IPS-NIHi11 (cell line): ENCODE results near the gene SIRPB1.
"Not testable (repeated sequence)": the region's sequence is repeated elsewhere in the genome, so short reads cannot be mapped to it uniquely, and the experiment has no call there.

Experiments
- DNase-seq: peaks from one replicate; pipeline ENCODE4 v3.0.0; 2012; ENCODE audit warnings: mixed read lengths, low spot score

The SIRPB1 gene

DNA sequence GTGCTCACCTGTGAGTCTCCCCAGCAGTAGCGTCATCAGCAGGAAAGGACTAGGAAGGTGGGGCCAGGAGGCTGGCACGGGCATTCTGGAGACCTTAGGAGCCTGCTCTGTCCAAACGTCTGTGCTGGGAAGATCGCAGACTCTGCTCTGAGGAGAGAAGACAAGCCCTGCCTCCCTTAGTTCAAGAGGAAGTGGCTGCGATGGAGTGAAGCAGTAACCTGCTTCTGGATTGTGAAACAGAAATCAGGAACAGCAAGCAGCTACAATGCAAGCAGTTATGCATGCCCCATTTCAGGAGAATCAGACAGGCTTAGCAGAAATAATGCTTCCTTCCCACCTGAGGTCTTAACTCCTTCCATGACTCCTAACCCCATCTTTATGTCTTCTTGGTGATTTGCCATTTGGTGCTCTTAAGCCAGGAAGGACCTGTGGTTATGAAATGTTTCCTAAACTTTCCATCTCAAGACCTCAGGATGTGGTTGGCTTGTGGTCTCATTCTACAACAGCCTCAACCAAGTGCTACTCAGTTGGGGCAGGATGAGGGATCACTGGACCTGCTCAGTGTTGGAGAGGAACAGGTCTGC is at the start of gene SIRPB1:
SIRPB1 (minus strand) TSS at position 149 of the 584 bp plus-strand sequence; CDS start at position 84, 65 bp downstream.
- no peak for DNase-seq

DNA sequence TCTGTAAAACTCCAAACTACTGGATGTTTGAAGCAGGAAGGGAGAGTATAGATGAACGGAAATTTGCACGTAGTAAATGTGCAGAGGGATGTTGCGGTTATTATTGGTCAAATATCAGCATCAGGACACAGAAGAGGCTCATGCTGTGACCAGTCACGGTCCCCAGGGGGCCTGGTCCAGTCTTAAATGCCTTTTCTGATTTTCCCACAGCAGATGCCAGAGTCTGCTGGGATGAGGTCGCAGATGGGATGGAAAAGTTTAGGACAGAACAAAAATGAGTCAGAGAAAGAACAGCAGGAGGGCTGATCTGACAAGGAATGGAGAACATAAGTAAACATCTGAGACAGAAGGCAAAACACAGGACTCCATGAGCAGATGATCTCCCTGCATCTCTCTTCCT is 49.5 kb upstream of the SIRPB1 start:
- DNase-seq: no peak

DNA sequence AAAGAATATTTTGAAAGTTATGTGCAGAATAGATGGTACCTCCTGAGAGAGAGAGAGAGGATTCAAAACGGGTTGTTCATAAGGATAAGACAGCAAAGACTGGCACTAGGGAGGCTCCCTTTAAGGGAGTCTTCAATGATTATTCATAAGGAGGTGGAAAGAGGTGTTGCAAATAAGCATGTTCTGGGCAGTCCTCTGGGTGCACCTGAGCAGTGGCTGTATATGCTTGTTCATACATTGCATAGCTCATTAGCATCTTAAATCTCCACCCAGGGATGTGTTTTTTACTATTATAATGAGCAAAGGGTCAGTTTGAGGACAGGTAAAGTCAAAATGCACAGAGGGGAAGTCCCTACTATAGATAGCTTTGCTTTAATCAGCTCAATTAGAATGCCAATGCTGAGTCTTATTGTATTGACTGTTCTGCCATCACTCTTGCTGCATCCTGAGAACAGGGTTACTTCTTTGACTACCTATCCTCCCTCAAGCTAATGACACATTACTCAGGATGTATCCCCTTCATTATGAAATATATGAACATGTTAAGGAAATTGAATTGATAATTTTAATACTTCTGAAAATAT is 47.8 kb upstream of the SIRPB1 start:
- no peak for DNase-seq

DNA sequence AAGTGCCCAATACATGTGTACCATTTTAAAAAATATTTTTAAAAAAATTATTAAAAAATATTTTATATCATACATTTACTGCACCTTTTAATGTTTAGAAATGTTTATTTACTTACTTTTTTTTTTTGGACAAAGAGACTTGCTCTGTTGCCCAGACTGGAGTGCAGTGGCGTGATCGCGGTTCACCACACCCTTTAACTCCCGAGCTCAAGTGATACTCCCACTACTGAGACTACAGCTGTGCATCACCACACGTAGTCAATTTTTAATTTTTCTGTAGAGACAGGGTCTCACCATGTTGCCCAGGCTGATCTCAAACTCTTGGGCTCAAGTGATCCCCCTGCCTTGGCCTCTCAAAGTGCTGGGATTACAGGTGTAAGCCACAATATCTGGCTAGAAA is 47.0 kb upstream of the SIRPB1 start:
- DNase-seq: no peak

DNA sequence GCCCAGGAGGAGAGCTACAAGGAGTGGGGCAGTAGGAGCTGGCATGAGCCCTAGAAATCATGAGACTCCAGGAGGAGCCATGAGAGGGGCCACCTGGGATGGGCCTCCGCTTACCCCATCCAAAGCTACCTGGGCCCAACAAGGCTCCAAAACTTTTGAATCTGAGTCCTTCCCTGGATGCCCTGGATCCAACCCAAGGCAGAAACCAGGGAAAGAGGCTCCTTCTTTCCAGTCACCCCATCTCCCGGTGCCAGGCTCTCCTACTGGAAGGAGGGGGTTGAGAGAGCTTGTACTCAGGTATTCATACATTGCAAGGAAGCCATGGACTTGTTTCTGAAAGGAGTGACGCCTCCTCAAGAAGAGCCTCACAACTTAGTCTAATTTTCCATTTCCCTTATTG is 45.5 kb upstream of the SIRPB1 start:
- DNase-seq: no peak

DNA sequence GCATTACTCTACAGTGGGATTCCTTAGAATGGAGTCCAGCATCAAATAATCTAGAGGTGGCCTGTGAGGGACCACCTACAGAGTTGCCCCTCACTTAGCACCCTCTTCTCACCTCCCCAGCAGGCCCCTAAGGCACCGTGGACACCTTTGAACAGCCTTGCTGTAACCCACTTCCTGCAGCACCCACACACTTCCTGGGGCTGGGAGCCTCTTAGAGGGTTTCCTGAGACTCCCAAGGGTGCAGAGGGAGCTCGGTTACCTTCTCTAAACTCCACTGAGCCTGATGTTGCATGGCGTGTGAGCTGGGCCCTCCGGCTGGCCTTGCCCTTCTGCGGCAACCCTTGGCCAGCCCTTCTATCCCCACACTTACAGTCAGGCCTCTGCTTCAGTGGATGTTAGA is 45.1 kb upstream of the SIRPB1 start:
- no peak for DNase-seq

DNA sequence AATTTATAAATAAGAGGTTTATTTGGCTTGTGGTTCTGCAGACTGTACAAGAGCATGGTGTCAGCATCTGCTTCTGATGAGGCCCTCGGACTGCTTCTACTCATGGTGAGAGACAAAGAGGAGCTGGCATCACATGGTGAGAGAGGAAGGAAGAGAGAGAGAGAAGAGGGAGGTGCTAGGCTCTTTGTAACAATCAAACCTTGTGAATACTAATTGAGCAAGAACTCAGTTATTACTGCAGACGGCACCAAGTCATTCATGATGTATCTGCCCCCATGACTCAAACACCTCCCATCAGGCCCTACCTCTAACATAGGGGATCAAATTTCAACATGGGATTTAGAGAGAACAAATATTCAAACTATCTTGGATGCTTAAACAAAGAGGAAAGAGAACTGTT is 44.1 kb upstream of the SIRPB1 start:
- DNase-seq: no peak

DNA sequence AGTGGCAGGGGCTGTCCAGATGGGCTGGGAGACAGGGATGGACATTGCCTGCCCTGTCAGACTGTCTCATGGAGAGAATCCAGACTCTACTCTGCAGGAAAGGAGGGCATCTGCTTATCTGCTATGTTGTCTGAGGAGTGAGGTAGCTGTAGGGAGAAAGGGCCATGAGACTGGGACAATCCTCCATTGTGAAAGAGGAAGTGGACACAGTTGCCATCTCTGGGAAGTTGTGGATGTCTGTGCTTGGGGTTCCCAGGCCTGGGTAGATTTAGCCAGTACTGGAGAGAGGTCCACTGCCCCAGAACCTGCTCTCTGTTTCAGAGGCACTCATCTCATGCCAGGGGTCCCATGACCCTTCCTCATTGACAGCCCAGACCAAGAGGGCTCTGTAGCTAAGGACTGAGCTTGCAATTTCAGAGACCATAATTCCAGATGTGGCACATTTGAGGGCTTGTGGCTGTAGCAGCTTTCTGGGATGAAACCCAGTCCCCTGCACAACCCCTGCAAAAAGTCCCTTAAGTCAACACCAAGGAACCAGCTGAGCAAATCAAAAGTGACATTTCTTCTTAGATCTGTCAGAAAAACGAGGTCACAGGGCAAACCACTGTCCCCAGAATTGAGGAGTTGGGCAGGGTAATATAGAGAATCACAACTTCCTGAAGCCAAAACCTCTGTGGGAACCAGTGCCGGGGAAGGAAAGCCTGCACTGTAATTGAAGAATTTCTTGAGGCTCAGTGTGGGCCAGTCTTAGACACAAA is 41.9 kb upstream of the SIRPB1 start:
- no peak for DNase-seq

DNA sequence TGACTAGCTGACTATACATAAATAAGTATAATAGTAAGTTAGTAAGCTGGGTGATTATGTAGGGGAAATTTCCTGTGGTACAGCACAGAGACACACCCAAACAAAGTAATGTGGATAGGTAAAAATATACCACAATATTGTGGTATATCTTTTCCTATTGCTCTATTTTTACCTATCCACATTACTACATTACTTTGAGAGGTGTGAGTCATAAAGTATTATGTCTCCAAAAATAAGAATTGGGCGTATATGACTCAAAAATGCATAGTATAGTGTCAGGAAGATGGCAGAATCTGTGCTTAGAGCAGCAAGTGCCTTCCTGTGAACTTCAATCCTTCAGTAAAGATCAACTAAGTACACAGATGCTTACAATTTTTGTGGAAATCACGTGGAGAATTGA is 40.4 kb upstream of the SIRPB1 start:
- DNase-seq: no peak

DNA sequence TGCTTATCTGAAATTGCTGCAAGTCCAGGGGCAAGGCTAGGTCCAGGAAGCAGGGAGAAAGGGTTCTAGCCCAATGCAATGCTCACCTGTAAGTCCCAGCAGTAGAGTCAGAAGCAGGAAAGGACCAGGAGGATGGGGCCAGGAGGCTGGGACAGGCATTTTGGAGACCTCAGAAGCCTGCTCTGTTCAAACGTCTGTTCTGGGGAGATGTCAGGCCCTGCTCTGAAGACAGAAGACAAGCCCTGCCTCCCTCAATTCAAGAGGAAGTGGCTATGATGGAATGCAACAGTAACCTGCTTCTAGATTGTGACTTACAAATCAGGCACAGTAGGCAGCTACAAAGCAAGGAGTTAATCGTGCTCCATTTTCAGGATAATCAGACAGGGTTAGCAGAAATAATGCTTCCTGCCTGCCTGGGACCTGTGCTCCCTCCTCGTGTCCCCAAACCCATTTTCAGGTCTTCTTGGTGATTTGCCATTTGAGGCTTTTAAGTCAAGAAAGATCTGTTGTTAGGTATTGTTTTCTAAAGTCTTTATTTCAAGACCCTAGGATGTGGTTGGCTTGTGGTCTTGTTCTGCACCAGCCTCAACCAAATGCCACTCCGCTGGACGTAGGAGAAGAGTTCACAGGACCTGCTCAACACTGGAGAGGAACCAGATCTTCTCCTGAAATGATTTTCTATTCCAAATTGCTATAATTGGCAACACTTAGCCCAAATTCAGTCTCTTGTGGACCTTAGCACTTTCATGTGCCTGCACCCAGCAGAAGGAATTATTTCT is 37.9 kb upstream of the SIRPB1 start, which contains the start of gene SIRPG:
SIRPG (minus strand) TSS at position 224 of the 779 bp plus-strand sequence; CDS start at position 159, 65 bp downstream.
- DNase-seq: no peak

DNA sequence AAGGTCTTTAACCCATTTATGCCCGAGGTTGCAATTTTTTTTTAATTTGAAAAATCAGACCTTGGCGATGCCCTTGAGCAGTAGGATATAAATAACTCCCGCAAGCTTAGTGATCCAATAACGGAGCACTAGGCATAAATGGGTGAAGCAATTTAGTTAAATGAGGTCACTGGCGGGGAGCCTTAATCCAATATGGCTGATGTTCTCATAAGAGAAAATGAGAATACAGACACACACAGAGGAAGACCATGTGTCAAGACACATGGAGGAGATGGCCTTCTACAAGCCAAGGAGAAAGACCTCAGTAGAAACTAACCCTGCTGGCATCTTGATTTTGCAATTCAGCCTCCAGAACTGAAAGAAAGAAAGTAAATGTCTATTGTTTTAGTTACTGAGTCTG is 37.0 kb upstream of the SIRPB1 start:
- DNase-seq: no peak

DNA sequence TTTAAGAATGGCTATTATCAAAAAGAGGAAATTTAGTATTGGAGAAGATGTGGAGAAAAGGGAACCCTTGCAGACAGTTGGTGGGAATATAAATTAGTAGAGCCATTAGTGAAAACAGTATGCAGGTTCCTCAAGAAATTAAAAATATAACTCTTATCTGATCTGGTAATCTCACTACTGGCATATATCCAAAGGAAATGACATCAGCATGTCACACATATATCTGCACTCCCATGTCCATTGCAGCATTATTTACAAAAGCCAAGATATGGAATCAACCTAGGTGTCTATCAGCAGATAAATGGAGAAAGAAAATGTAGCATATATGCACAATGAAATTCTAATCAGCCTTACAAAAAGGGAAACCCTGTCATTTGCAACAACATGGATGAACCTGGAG is 35.2 kb upstream of the SIRPB1 start:
- DNase-seq: no peak

DNA sequence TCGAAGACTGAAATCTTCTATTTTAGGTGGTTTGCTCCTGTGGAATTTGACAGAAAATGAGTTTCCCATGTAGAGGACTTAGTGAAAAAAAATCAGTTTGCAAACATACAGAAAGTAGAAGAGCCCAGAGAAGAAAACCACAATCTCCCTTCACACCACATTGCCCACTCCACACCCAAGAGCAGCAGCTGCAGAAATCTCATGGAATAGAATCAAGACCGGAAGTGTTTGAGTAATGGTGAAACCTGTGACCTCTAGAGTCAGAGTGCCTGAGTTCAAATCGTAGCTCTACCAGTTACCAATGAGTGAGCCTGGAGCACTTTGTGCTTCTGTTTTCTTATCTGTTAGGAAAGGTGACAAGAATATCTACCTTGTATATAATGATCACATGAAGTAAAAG is 33.2 kb upstream of the SIRPB1 start:
- no peak for DNase-seq

DNA sequence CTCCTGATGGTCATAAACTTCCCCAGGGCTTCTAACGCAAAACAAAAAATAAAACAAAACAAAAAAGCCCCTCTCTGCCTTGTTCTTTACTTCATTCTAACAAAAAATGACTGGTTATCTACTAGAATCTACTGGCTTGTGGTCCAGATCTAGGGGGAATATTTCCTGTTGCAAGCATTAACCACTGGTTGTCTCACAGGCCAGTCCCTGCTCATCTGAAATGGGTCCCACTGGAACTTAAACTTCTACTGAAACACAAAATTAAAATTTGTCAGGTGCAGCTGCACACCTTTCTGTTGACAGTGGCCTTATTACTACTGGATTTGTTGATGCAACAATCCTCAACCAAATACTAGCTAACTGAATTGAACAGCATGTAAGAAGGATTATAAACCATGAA is 32.3 kb upstream of the SIRPB1 start:
- DNase-seq: no peak

DNA sequence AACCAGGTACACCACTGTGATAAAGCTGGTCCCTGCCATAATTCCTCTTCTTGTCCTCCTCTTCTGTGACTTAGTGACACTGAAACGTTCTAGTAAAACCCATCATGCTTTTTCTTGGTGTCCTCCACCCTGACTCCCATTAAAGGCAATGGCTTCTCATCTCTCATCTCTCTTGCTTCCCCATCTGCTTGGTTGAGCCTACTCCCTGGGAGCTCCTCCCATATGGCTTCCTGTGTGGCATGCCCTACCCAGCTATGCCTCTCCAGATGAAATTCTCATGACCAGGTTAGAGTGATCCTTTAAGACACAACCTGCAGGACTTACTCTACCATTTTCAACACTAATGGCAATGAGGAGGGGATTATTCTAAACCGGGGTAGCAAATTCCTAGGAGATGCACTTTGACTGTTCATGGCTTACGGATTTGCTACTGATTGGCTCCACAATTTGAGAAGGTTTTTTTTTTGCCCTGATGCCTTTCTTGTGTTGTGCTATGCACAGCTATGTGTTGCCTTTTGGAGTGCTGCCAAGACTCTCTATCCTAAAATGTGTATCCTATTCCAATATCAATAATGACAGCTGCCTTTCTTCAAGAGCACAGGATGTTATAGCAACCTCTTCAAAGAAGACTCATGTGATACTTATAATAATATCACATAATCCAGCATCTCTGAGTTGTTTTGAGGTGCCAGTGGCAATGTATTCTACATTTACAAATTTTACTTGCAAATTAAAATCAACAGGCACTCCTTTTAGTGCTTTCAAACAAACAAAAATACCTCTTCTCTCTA is 31.7 kb upstream of the SIRPB1 start:
- DNase-seq: no peak

DNA sequence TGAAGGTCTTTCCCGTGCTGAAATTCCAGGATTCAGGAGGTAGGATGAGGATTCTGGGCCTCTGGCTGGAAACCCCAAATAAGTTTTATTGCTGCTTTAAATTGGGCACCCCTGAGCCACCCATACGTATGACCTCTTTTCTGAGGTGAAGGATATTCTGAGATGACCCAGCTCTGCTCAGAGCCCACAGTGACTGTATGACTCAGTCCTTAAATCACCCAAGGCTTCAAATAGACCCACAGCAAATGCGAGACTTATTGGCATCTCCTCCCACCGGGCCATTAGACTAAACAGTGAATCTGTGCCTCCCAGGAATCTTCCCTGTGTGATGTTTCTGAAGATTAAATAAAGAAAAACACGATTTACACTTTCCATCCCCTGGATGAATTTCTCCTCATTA is 28.3 kb upstream of the SIRPB1 start:
- DNase-seq: no peak

DNA sequence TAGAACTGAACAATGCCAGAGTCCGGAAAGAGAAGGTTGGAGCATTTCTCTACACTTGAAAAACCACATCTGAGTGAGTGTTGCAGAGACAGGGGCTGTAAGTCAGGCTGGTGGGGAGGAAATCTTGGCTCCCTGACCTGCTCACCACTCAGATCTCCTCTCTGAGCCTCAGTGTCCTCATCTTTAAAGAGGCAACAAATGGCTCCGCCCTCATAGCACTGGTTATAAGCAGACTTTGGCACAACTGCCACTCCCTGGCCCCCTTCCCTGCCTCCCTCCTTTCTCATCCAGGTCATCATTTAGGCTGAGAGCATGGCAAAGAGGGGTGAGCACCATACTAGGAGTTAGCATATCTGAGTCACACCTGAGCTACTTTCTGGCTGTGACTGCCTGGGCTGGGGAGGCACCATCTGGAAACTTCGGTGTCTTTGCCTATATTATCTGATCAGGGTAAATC is 27.2 kb upstream of the SIRPB1 start:
- DNase-seq: no peak

DNA sequence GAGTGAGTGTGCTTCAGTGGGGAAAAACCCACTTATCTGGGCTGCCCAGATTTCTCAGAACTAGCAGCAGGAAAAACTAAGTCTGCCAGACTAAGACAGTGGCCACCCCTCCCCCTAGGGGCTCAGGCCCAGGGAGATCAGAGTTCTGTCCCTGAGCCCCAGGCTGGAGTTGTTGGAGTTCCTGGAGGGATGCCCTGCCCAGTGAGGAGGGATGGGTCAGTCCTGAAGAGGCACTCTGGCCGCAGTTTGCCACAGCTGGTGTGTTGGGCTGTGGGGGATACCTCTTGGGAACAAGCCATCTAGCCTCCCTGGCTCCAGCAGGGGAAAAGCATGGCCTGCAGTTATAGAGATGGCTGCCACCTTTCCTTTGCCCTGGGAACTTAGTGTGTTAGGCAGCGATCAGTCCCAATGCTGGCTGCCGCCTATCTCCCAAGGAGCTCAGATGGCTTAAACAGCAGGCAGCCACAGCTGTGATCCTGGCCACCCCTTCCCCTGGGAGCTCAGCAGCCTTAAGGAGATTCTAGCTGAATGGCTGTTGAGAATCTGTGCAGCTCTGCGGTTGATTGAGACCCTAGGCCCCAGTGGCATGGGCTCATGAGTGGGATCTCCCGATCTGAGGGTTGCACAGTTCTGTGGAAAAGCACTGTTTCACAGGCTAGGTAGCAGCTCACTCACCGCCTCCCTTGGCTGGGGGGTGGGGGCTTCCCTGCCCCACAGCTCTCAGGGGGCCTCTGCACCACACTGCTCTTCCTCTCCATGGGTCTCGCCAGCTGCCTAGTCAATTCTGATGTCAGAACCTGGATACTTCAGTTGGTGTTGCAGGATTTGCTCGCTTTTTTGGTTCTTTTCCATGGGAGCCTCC is 24.5 kb upstream of the SIRPB1 start:
- no peak for DNase-seq

DNA sequence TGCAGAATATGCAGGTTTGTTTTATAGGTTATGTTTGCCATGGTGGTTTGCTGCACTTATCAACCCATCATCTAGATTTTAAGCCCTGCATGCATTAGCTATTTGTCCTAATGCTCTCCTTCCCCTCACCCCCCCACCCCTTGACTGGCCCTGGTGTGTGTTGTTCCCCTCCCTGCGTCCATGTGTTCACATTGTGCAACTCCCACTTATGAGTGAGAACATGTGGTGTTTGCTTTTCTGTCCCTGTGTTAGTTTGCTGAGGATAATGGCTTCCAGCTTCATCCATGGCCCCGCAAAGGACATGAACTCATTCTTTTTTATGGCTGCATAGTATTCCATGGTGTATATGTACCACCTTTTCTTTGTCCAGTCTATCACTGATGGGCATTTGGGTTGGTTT is 18.8 kb upstream of the SIRPB1 start:
- not testable (repeated sequence) for DNase-seq

DNA sequence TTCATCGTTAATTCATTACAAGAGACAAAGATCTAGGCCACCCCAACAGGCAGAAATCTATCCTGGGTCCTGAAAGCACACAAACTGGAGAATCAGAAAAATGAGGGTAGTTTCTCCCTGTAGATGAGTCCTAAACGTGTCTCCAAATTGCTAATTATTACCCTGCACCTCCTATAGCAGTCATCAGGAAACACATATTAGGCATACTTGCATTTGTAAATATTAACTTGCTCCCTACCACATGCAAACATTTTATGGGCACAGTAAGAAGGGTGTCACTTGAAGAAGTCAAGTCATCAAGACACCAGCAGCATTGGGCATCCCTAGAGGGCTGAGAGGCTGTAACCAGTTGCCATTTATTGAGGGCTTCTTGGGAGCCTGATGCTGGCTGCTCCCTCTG is 17.9 kb upstream of the SIRPB1 start:
- no peak for DNase-seq

DNA sequence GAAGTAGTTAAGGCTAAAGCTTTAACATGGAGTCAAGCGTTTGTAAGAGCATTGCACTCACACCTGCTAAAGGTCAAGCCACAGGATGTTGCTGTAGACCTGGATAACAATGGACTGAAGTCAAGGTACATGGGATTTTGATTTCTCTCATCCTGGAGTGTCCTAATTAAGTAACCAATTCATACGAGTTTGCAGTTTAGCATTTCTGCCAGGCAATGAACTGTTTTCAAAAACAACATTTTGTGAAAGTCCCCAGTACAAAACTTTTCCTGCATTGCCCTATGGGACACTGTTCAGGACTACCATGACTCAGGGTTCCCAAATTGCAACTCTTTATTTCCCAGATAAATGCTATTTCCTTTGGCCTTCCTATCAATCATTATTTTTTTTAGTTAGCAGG is 17.4 kb upstream of the SIRPB1 start:
- no peak for DNase-seq
